GM12892 (cell line): ENCODE measurements around the gene UCHL1.

Experiments
- POLR2A ChIP-seq: IDR thresholded peaks from 2 replicates; pipeline ENCODE4 v1.6.1; 2011; ENCODE audit warnings: low read depth, low read length, control low read depth
- POLR2AphosphoS5 ChIP-seq: IDR thresholded peaks from 2 replicates; pipeline ENCODE4 v1.6.1; 2011; ENCODE audit warnings: low read depth, low read length, control low read depth
- TAF1 ChIP-seq: IDR thresholded peaks from 2 replicates; pipeline ENCODE4 v1.6.1; 2011; ENCODE audit warnings: low read depth, mild to moderate bottlenecking, control low read depth, low read length, borderline replicate concordance

DNA sequence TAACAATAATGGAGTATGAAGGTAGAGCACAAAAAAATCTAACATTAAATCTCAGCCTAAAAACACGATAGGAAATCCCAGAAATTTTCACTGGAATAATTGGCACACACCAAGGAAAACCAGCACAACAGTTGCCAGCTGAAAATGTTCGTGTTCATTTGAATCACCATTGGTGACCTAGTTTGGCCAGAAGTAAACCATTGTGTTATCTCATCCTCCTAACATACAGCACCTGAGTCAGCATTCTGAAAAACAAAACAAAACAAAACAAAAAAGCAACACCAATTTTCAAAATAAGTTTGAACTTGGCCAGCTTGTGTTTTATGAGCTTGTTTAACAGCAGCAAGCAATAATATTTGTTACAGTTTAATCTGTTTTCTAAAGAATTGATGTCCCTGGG, 41.1 kb downstream of the UCHL1 start:
- TF ChIP-seq POLR2A (no peak), POLR2AphosphoS5 (no peak), TAF1 (no peak)
